Keratinocyte (primary cell): ENCODE results near the gene NR3C2. TPM values are rescaled to one million over a fixed set of nuclear protein-coding genes. Genes with fewer than 3 reads are reported as not detected.

Source experiments
- DNase-seq: peaks from one replicate; pipeline ENCODE4 v3.0.0-alpha.2; 2011; ENCODE audit warnings: low read depth, missing footprints, low spot score
- FAIRE-seq: peaks from 2 replicates; lab custom pipeline; 2011; peaks lifted over from hg19 to GRCh38; lab: Jason Lieb, UNC
- H2AFZ ChIP-seq: 2 replicates; pipeline ENCODE4 v1.6.0; 2012; ENCODE audit warnings: low read length, control low read depth, inconsistent platforms; ENCODE audit not compliant: control insufficient read depth
- H3K27ac ChIP-seq: 2 replicates; pipeline ENCODE4 v1.5.1; 2011; ENCODE audit warnings: low read length; ENCODE audit not compliant: control insufficient read depth, insufficient read depth
- H3K27me3 ChIP-seq: 3 replicates; pipeline ENCODE4 v1.6.0; 2011; ENCODE audit warnings: low read length; ENCODE audit not compliant: control insufficient read depth, insufficient read depth; ENCODE audit errors: extremely low read depth
- H3K36me3 ChIP-seq, 2 experiments: 2 replicates in 1 of 2; 3 replicates in 1 of 2; pipeline ENCODE4 v1.5.1; 2011; ENCODE audit warnings: low read length in 2 of 2, mild to moderate bottlenecking in 1 of 2; ENCODE audit not compliant: control insufficient read depth in 2 of 2, insufficient read depth in 2 of 2; ENCODE audit errors: extremely low read depth in 1 of 2
- H3K4me1 ChIP-seq: 3 replicates; pipeline ENCODE4 v1.5.1; 2011; ENCODE audit warnings: low read length; ENCODE audit not compliant: control insufficient read depth, insufficient read depth; ENCODE audit errors: extremely low read depth
- H3K4me2 ChIP-seq: 3 replicates; pipeline ENCODE4 v1.6.0; 2011; ENCODE audit warnings: low read depth, low read length; ENCODE audit not compliant: control insufficient read depth, insufficient read depth; ENCODE audit errors: extremely low read depth
- H3K4me3 ChIP-seq, 3 experiments: fragments of 200-600 bp in 1 of 3; sonication (generic) in 1 of 3; 2 replicates in 2 of 3; 3 replicates in 1 of 3; pipeline ENCODE4 v1.5.1; 2011 to 2016; ENCODE audit warnings: low read length in 3 of 3, mild to moderate bottlenecking in 3 of 3, control low read depth in 2 of 3, inconsistent platforms in 1 of 3, low read depth in 1 of 3, mixed read lengths in 1 of 3, mixed run types in 1 of 3, moderate library complexity in 1 of 3; ENCODE audit not compliant: control insufficient read depth in 2 of 3, insufficient read depth in 2 of 3; ENCODE audit errors: extremely low read depth in 1 of 3
- H3K79me2 ChIP-seq: 2 replicates; pipeline ENCODE4 v1.6.0; 2012; ENCODE audit warnings: low read length; ENCODE audit not compliant: control insufficient read depth, insufficient read depth
- H3K9ac ChIP-seq: 3 replicates; pipeline ENCODE4 v1.6.0; 2011; ENCODE audit warnings: low read length; ENCODE audit not compliant: control insufficient read depth, insufficient read depth; ENCODE audit errors: extremely low read depth
- H3K9me1 ChIP-seq: 3 replicates; pipeline ENCODE4 v1.6.0; 2011; ENCODE audit warnings: low read length; ENCODE audit not compliant: control insufficient read depth, insufficient read depth; ENCODE audit errors: extremely low read depth
- H3K9me3 ChIP-seq: 2 replicates; pipeline ENCODE4 v1.5.1; 2012; ENCODE audit warnings: low read depth, low read length; ENCODE audit not compliant: control insufficient read depth
- H4K20me1 ChIP-seq: 3 replicates; pipeline ENCODE4 v1.6.0; 2011; ENCODE audit warnings: low read length; ENCODE audit not compliant: control insufficient read depth, insufficient read depth; ENCODE audit errors: extremely low read depth
- CTCF ChIP-seq, 3 experiments: IDR thresholded peaks in 1 of 3; conservative IDR thresholded peaks in 1 of 3; optimal IDR thresholded peaks in 1 of 3; 2 replicates in 2 of 3; 3 replicates in 1 of 3; pipeline versions ENCODE3 to v1.5.1; 2011; ENCODE audit warnings: low read length in 3 of 3, mild to moderate bottlenecking in 3 of 3, moderate library complexity in 2 of 3, control low read depth in 1 of 3, inconsistent platforms in 1 of 3; ENCODE audit not compliant: insufficient read depth in 2 of 3; ENCODE audit errors: extremely low read depth in 1 of 3
- EZH2 ChIP-seq: IDR thresholded peaks from one replicate; pipeline ENCODE4 v1.6.1; 2012; ENCODE audit warnings: inconsistent platforms, mild to moderate bottlenecking, low read length, moderate library complexity
- dilution Hi-C: fragments of 300-500 bp; cut with MboI; formaldehyde crosslinking; loops from one replicate; pipeline ENCODE4 v1.7.0; 2020; ENCODE audit warnings: low sequenced_read_pairs; ENCODE audit not compliant: extremely low pct_ligation_motif_present
- polyA plus RNA-seq, 5 experiments: library from polyadenylated mRNA; depleted of rRNA in 3 of 5; stranded (reverse) in 3 of 5; stranded (forward) in 1 of 5; unstranded in 1 of 5; fragments of >200 nt; gene quantifications; 1 replicate in 1 of 5; 2 replicates in 3 of 5; 3 replicates in 1 of 5; pipeline versions ENCODE4 v1.2.1 to v1.2.3, GENCODE V29; 2011 to 2012; ENCODE audit warnings: missing spikeins in 2 of 5, low read depth in 1 of 5, low replicate concordance in 1 of 5

Gene NR3C2
- polyA plus RNA-seq, 1 donor (not counting 4 experiments of a cell fraction or from before 2014, with no cell fraction given) = 1.5 TPM

DNA sequence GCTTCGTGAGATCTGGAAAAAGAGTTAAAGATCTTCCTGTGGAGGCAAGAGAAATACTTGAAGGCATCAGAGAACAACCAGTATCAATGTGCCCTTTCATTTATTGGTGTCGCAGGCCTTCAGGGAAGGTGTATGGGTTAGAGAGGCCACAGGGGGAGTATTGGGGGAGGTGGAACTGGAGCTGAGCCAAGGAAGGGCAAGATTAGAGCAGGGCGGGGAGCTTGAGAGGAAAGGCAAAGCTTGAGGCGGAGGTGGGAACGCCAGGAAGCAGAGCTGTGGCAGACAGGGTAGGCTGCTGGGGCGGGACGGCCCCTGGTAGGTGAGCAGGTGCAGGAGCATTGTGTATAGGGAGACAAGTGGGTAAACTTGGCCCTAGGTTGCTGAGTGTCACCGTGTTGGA, 380.4 kb downstream of the NR3C2 start:
- H2AFZ ChIP-seq = no peak overlapping the region
- no peak overlapping the region for H3K4me3 ChIP-seq
- no peaks in the 10 kb centered on the region for H3K79me2 ChIP-seq
- peaks cover 6 to 9% of the 10 kb centered on the region in 2 experiments for H3K36me3 ChIP-seq
- no peaks in the 10 kb centered on the region for H3K27me3 ChIP-seq
- dilution Hi-C loops = no loop called here
- H3K4me2 ChIP-seq = no peak overlapping the region
- no peaks in the 10 kb centered on the region for H4K20me1 ChIP-seq
- H3K4me1 ChIP-seq = peaks cover 35% of the 10 kb centered on the region
- FAIRE-seq (no peak), DNase-seq (no peak)
- H3K9ac ChIP-seq = no peak overlapping the region
- no peaks in the 10 kb centered on the region for H3K9me1 ChIP-seq
- TF ChIP-seq CTCF (optimal IDR thresholded peaks at IDR 0.05 in 1 of 3, IDR thresholded peaks at IDR 0.05 in 1 of 3, conservative IDR thresholded peaks at IDR 0.05 in 1 of 3; ENCODE audit: extremely low read depth in 1 of 3, insufficient read depth in 2 of 3, low read length in 3 of 3) (no peak), EZH2 (no peak)
- no peak overlapping the region for H3K27ac ChIP-seq
- no peaks in the 10 kb centered on the region for H3K9me3 ChIP-seq

DNA sequence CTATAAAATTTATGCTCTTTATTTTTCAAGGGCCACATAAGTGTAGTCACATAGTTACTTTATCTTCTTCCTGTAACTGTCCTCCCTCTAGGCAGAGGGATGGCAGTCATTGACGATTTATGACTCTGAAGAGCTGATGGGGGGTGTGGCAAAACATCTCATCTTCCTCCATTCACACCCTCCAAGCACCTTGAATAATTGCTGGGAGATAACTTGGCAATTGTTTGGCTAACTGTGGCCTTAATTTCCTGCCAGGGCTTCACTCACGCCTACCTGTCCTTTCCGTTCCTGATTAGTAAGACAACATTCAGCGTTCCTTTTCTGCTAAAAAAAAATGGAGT, 381.1 kb downstream of the NR3C2 start:
- no peaks in the 10 kb centered on the region for H3K27me3 ChIP-seq
- H3K36me3 ChIP-seq = peaks cover 3 to 6% of the 10 kb centered on the region in 2 experiments
- no peaks in the 10 kb centered on the region for H3K9me1 ChIP-seq
- H3K9ac ChIP-seq = peak overlapping the region; percentile 4
- H3K79me2 ChIP-seq = no peaks in the 10 kb centered on the region
- no peak for DNase-seq
- FAIRE-seq = peak; percentile 73
- H3K4me2 ChIP-seq = peak overlapping the region; percentile 74
- no peaks in the 10 kb centered on the region for H4K20me1 ChIP-seq
- TF ChIP-seq CTCF (optimal IDR thresholded peaks at IDR 0.05 in 1 of 3, IDR thresholded peaks at IDR 0.05 in 1 of 3, conservative IDR thresholded peaks at IDR 0.05 in 1 of 3; ENCODE audit: extremely low read depth in 1 of 3, insufficient read depth in 2 of 3, low read length in 3 of 3) (no peak), EZH2 (no peak)
- no peaks in the 10 kb centered on the region for H3K9me3 ChIP-seq
- H3K27ac ChIP-seq = peak overlapping the region; percentile 57
- peaks cover 37% of the 10 kb centered on the region for H3K4me1 ChIP-seq
- dilution Hi-C loops = no loop called here
- peak overlapping the region in 2 of 3 experiments; percentile 19 to 40 for H3K4me3 ChIP-seq
- no peak overlapping the region for H2AFZ ChIP-seq
